Measurements from ENCODE around the gene FYB2.

Gene FYB2

DNA sequence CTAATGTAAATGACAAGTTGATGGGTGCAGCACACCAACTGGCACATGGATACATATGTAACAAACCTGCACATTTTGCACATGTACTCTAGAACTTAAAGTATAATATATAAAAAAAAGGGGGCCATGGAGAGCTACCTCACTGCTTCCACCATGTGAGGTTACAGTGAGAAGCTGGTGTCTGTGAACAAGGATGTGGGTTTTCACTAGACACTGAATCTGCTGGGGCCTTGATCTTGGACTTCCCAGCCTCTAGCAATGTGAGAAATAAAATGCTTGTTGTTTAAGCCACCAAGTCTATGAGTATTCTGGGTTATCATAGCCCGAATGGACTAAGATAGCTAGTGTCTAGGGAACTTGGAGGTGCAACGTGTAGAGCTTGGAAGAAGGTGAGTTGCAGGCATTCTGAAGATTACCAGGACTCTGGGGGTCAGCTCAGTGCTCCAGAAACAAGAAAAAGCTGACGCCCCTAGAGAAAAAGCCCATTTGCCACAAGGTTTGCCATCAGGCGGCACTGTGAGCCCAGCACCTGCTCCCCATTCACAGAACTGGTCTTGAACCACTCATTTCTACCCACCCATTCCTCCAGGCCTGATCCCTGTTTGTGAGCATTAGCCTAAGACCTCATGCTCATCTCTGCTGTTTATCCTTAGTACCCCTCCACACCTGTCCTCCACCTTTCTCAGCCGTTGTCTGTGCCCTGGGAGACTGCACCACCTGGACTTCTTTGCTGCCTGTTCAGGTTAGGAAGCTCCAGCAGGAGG lies 15.1 kb upstream of the FYB2 start:
- TF ChIP-seq, protein P1, sequence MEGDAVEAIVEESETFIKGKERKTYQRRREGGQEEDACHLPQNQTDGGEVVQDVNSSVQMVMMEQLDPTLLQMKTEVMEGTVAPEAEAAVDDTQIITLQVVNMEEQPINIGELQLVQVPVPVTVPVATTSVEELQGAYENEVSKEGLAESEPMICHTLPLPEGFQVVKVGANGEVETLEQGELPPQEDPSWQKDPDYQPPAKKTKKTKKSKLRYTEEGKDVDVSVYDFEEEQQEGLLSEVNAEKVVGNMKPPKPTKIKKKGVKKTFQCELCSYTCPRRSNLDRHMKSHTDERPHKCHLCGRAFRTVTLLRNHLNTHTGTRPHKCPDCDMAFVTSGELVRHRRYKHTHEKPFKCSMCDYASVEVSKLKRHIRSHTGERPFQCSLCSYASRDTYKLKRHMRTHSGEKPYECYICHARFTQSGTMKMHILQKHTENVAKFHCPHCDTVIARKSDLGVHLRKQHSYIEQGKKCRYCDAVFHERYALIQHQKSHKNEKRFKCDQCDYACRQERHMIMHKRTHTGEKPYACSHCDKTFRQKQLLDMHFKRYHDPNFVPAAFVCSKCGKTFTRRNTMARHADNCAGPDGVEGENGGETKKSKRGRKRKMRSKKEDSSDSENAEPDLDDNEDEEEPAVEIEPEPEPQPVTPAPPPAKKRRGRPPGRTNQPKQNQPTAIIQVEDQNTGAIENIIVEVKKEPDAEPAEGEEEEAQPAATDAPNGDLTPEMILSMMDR (conservative IDR thresholded peaks at IDR 0.05; ENCODE audit: low read depth, low read length), result no peak
- no peak overlapping the region for H3K4me3 ChIP-seq (ENCODE audit: low read depth, low read length)
- no peak for DNase-seq (ENCODE audit: low read depth)

DNA sequence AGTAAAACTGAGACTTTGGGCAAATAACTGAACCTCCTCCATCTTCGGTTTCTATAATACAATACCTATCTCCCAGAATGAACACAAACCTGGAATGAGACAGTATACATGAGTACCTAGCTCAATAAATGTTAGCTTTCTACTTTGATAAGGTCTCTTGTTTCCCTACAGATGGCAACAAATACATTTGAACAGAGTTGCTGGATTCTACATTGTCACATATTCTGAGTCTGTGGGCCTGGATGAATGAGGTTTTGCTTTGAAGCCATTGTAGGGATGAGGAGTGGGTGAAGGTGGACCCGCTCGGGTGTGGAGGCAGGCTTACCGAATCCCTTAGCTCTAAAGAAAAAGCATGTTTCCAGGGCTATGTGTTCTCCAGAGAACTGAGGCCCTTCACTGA lies 13.9 kb upstream of the FYB2 start:
- no peak overlapping the region for H3K4me3 ChIP-seq (ENCODE audit: low read depth, low read length)
- TF ChIP-seq, protein P1 (conservative IDR thresholded peaks at IDR 0.05; ENCODE audit: low read depth, low read length), result no peak
- DNase-seq (ENCODE audit: low read depth), result no peak

DNA sequence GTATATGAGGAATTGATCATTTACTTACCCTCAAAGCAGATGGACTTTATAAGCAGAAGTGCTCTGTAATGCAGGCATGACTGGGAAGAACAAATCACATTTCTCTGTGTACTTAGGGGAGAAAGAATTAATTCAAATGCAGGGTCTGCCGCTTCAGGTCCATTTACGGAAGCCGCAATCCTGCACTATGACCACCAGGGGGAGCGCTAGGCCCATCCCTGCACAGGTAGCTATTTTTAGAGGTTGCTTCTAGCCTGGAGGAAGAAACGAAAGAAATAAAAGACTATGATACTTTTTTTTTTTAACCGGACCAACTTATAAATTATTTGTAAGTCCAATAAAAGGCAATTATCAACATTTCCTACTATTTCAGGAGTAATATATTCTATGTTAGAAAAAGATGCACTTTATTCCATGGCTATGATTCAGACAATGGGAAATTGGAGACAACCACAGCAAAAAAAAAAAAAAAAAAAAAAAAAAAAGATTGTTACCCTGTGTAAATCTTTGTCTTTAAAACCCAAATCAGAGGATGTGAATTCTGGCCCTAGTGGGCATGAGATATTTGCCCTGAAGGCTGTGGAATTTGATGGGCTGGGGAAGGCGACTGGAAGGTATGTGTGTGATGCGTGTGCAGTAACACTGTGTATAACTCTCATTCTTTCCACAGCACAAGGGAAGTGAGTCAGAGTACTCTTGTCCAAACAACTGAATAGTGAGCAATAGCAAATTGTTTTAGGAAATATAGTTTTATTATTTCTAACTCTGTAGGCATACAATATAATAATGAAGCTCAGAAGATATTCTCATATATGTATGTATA lies 12.9 kb upstream of the FYB2 start:
- no peak overlapping the region for H3K4me3 ChIP-seq (ENCODE audit: low read depth, low read length)
- peak; percentile 96 for DNase-seq (ENCODE audit: low read depth)
- TF ChIP-seq, protein P1 (conservative IDR thresholded peaks at IDR 0.05; ENCODE audit: low read depth, low read length), result peak; percentile 100

DNA sequence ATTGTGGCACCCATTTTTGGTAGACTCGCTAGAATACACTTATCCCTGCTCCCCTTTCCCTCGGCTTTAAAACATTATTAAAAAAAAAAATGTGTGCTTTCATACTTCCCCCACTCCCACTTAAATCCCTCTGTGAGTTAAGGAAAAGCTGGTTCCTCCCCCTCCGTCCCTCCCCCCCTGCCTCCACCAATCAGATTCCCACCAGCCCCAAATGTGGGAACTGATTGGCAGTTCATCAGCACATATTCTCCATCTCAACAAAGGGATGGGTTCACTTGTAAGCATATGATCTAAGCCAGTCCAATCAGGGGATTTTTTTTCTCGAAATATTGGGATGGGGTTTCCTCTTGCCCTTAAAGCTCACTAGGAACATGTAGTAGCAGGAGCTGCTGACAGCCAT lies 10.8 kb upstream of the FYB2 start:
- H3K4me3 ChIP-seq (ENCODE audit: low read depth, low read length), result no peak overlapping the region

DNA sequence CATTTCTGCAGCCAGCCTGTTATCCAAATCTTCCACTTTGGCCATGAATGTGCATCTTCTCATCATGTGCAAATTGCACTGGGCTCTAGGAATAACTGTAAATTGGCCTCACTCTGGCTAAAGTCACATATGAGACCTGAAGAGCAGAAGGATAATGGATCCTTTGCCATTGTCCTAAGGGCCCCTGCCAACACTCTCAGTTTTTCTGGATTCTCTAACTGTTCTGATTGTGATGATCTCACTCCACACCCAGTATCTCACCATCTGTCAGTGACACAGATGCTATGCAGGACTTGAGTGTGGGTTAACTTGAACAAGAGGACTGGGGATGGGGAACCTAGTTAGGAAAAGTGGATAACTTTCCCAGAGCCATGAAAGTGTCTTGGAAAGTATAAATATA lies 8.5 kb upstream of the FYB2 start:
- no peak for DNase-seq (ENCODE audit: low read depth)
- no peak overlapping the region for H3K4me3 ChIP-seq (ENCODE audit: low read depth, low read length)
- TF ChIP-seq, protein P1 (conservative IDR thresholded peaks at IDR 0.05; ENCODE audit: low read depth, low read length), result no peak

More for the DNA sequence above, 10.8 kb upstream of the FYB2 start:
- no peak for DNase-seq (ENCODE audit: low read depth)
- TF ChIP-seq, protein P1 (conservative IDR thresholded peaks at IDR 0.05; ENCODE audit: low read depth, low read length), result no peak

DNA sequence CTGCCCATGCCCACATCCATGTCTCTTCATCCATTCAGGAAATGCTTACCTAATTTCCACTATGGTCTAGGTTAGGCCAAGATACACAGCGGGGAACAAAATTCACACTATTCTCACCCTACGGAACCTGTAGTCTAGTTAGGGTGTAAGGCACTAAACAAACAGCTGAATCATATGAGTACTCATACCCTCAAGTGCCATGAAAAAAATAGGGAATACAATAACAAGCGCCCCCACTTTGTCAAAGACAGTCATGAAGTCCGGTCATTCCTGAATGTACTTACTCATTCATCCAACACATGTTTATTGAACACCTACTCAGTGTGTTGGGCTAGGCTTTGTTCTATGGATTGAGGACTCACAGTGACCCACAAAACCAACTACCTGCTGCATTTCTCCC lies 6.2 kb upstream of the FYB2 start:
- no peak for DNase-seq (ENCODE audit: low read depth)
- TF ChIP-seq, protein P1 (conservative IDR thresholded peaks at IDR 0.05; ENCODE audit: low read depth, low read length), result no peak
- H3K4me3 ChIP-seq (ENCODE audit: low read depth, low read length), result no peak overlapping the region
